ENCODE measurements around the gene CACNA2D3. TPM values are rescaled to one million over a fixed set of nuclear protein-coding genes. Genes with fewer than 3 reads are reported as not detected.

CACNA2D3 gene
- total RNA-seq, 2 donors from 2014 or later, result not detected

DNA sequence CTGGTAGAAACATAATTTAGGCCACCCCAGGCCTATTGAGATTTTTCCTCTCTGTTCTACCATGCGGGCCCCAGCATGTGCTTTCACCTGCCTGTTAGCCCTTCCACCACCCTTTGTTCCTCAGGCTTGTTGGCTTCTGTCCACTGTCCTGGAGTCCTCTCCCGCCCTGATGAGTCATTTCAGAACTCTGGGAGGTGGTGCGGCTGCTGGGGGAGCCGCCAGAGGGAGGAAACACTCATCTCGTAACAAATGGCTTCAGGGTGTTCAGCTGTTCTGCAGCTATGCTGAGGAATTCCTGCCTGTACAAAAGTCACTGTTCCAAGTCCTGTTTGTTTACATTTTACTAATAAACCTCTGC is 769.2 kb downstream of the CACNA2D3 start:
- no peaks in the 10 kb centered on the region for H3K4me1 Mint-ChIP-seq
- no peaks in the 10 kb centered on the region for H3K27me3 Mint-ChIP-seq
- no peaks in the 10 kb centered on the region for H3K36me3 Mint-ChIP-seq (ENCODE audit: low read depth)
- H3K27ac Mint-ChIP-seq, result no peak overlapping the region
- H3K4me3 Mint-ChIP-seq, result no peak overlapping the region
- ATAC-seq (replicated peaks), result no peak
- no peaks in the 10 kb centered on the region for H3K9me3 Mint-ChIP-seq

DNA sequence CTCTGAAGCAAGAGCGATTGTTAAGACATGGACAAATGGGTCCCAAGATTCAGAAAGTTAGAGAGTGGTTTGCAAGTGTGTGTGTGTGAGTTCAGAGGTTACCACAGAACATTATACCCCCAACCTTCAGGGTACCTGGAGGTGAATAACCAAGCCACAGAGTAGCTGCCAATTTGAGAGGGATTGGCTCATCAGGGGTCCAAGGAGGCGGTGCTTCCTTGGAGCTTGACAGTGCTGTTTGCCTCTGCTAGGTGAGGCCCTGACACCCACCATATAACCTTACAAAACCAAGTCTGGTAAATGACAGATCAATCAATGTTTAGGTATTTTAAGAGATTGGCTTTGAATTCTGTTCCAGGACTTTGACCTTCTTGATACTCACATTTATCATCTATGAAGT is 769.8 kb downstream of the CACNA2D3 start:
- H3K27ac Mint-ChIP-seq, result no peak overlapping the region
- no peaks in the 10 kb centered on the region for H3K36me3 Mint-ChIP-seq (ENCODE audit: low read depth)
- H3K27me3 Mint-ChIP-seq, result no peaks in the 10 kb centered on the region
- ATAC-seq (replicated peaks), result no peak
- no peak overlapping the region for H3K4me3 Mint-ChIP-seq
- no peaks in the 10 kb centered on the region for H3K9me3 Mint-ChIP-seq
- no peaks in the 10 kb centered on the region for H3K4me1 Mint-ChIP-seq

DNA sequence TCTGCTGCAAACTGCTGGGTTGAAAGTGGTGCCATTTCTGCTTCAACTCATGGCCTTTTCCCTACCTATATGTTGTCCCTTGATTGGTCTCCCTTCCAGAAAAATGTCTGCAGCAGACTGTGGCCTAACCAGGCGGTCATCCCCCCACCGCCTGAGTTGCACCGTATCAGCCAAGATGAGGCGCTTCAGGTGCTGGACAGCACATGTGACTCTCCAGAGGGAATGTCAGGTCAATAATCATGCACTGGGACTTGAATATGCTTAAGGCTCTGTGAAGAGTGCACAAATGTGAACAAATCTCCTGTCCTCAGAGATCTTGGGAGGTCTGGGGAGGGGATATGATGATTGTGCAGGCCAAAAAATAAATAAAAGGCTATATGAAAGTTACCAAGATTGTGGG is 773.3 kb downstream of the CACNA2D3 start:
- no peak overlapping the region for H3K4me3 Mint-ChIP-seq
- no peaks in the 10 kb centered on the region for H3K27me3 Mint-ChIP-seq
- H3K27ac Mint-ChIP-seq, result no peak overlapping the region
- no peaks in the 10 kb centered on the region for H3K4me1 Mint-ChIP-seq
- no peak for ATAC-seq (replicated peaks)
- no peaks in the 10 kb centered on the region for H3K36me3 Mint-ChIP-seq (ENCODE audit: low read depth)
- H3K9me3 Mint-ChIP-seq, result no peaks in the 10 kb centered on the region

DNA sequence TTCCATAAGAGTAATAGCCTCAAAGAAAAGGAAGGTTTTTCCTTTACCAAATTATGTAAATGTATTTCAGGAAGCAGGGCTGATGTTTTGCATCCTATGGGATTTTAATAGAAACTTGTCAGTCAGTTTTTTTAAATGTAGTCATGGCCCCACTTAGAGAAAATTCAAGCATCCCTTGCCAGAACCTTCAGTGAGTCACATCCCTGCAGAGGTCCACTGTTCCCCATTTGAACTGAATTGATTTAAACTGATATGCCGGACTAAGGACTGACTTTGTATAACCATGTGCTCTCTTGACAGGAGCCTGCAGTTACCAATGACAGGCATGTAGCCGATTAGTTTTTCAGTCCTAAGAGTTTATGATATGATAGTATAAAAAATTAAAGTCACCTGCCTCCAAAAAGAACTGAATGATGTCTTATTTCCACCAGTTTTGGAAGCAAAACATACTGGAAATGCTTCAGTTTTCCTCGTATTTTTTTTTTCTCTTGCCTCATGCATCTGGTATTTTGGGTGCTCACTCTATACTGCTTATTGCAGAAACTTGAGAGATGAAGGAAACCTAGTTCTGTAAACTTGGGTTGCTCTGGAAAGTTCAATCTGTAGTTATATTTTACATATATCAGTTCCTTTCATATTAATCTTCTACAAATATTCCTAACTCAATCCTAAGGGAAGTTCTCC is 774.8 kb downstream of the CACNA2D3 start:
- no peaks in the 10 kb centered on the region for H3K4me1 Mint-ChIP-seq
- ATAC-seq (replicated peaks), result no peak
- no peak overlapping the region for H3K27ac Mint-ChIP-seq
- no peaks in the 10 kb centered on the region for H3K27me3 Mint-ChIP-seq
- H3K9me3 Mint-ChIP-seq, result no peaks in the 10 kb centered on the region
- H3K4me3 Mint-ChIP-seq, result no peak overlapping the region
- no peaks in the 10 kb centered on the region for H3K36me3 Mint-ChIP-seq (ENCODE audit: low read depth)

DNA sequence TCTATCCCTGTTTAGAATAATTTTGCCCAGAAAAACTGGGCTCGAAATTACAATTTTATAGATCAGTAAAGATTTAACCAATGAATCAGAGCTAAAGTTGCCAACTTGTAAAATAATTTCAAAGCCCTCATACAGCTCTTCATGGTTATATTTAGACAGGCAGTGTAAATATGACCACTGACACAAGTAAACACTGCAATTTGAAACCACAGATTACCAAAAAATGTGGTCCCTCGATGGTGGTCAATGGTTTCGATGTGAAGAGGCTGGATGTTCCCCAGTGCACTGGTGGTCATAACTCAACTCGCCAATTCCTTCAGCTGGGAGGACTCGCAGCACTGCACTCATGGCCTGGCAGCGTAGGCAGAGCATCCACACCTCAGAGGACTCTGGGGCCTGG is 776.9 kb downstream of the CACNA2D3 start:
- H3K27me3 Mint-ChIP-seq, result no peaks in the 10 kb centered on the region
- H3K27ac Mint-ChIP-seq, result no peak overlapping the region

DNA sequence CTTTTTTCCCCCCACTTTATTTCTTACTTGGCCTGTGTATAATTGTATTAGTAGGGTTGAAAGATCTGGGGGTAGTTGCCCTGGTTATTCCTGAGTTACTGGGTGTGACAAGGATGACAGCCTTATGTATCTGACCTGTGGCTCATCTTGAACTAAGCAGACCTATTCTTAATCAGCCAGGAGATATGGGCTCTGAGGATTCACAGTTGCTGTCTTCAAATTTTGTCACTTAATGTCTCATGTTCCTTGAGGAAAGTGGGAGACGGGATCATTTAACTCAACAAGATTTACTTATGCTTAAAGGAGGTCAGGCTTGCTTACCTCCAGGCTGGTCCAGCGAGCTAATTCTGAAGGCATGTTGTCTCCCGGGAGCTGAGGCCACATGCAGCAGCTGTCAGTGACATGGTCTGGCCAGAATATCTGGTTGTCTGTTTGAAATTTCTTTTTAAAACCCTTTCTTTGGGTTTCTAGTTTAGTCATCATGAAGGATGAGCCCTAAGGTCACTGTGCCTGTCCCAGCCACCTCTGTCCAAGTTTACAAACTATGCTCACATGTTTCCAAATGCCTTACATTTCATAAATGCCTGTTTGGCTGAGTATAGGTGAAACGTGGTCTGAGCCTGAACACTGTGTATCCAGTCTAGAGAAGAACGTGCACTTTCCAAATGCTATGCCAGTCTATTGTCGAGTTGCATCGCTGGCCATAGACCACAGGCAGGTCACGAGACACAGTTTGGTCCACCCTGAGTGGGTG is 778.7 kb downstream of the CACNA2D3 start:
- no peaks in the 10 kb centered on the region for H3K4me1 Mint-ChIP-seq
- H3K4me3 Mint-ChIP-seq, result no peak overlapping the region

More for the DNA sequence above, 776.9 kb downstream of the CACNA2D3 start:
- H3K36me3 Mint-ChIP-seq (ENCODE audit: low read depth), result no peaks in the 10 kb centered on the region
- H3K4me1 Mint-ChIP-seq, result no peaks in the 10 kb centered on the region
- no peaks in the 10 kb centered on the region for H3K9me3 Mint-ChIP-seq
- no peak for ATAC-seq (replicated peaks)
- no peak overlapping the region for H3K4me3 Mint-ChIP-seq

DNA sequence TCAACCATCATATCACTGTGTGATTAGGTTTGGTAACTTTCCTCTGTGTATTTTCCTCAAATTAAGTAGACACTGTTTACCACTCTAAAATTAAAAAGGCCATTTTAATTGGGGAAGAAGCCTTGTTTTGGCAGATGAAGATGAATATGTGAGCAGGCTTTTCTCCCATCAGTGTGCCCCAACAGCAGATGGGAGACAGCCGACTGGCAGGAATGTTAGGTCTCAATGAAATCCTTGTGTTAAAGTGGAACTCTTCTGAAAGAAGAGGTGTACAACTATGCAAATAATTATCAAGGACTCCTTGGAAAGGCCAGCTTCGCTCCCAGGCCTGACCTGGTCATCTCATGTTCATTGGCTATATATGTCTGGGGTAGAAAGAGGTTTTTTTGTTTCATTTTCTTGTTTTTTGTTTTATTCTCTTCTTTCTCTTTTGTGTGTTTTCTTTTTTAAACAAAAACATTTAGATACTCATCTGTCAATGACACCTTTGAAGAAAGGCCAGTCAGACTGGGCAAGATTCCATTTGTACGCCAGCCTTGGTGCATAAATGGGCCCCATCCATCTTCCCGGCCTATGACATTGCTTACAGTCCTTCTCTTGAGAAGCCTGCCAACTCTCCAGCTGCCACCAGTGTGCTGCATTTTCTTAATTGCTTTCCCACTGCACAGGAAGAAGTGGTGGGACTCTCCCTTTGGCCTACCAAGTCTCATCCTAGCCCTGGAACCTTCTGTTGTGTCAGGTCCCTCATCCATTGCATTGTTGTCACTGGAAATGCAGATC is 779.7 kb downstream of the CACNA2D3 start:
- Mint-ChIP-seq H3K36me3 (ENCODE audit: low read depth) (no peaks in the 10 kb centered on the region), H3K4me1 (no peaks in the 10 kb centered on the region), H3K4me3 (no peak overlapping the region), H3K9me3 (no peaks in the 10 kb centered on the region), H3K27ac (no peak overlapping the region), H3K27me3 (no peaks in the 10 kb centered on the region)
- no peak for ATAC-seq (replicated peaks)

More for the DNA sequence above, 778.7 kb downstream of the CACNA2D3 start:
- H3K36me3 Mint-ChIP-seq (ENCODE audit: low read depth), result no peaks in the 10 kb centered on the region
- H3K9me3 Mint-ChIP-seq, result no peaks in the 10 kb centered on the region
- H3K27me3 Mint-ChIP-seq, result no peaks in the 10 kb centered on the region
- H3K27ac Mint-ChIP-seq, result no peak overlapping the region
- no peak for ATAC-seq (replicated peaks)

DNA sequence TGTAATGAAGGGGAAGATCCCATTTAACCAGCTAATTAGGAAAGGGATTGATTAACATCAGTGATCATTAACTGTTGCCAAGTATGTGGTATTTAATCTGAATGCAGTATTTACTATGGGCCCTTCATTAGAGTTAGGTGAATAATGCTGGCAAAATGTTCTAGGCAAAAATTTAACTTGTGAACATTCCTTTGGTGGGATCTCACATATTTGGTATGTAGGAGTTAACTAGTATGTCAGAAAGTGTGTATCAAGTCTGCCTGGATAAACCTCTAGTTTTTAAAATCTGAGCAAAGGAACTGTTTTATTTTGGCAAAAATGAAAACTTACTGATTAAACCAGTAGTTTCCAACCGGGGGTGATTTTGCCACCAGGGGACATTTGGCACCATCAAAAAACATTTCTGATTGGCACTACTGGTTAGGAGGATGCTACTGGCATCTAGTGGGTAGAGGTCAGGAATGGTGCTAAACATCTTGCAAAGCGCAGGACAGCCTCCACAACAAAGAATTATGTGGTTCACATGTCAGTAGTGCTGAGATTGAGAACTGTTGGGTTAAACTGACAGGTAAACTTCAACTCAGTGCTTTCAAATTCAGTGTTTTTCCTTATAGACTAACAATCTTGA is 783.0 kb downstream of the CACNA2D3 start:
- Mint-ChIP-seq H3K9me3 (no peaks in the 10 kb centered on the region), H3K36me3 (ENCODE audit: low read depth) (no peaks in the 10 kb centered on the region), H3K4me3 (no peak overlapping the region), H3K4me1 (no peaks in the 10 kb centered on the region), H3K27ac (no peak overlapping the region), H3K27me3 (no peaks in the 10 kb centered on the region)
- ATAC-seq (replicated peaks), result no peak

DNA sequence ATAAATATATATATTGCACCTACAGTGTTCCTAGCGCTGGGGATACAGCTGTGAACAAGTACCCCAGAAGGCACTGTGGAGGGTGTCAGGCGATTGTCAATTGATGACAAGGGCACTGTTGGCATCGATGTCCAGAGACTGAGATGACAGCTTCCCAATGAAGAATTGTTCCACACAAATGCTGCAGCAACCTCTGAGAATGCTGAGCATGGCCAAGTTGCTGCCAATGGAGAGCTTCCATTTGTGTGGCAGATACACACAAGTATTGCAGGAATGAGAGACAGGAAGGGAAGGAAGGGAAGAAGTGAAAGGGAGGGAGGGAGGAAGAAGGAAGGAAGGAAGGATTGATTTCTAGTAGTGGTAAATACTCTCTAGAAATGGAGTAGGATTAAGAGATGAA is 783.6 kb downstream of the CACNA2D3 start:
- H3K4me3 Mint-ChIP-seq, result no peak overlapping the region
- no peaks in the 10 kb centered on the region for H3K9me3 Mint-ChIP-seq
- H3K36me3 Mint-ChIP-seq (ENCODE audit: low read depth), result no peaks in the 10 kb centered on the region
- no peak overlapping the region for H3K27ac Mint-ChIP-seq
- no peak for ATAC-seq (replicated peaks)
- no peaks in the 10 kb centered on the region for H3K4me1 Mint-ChIP-seq
- no peaks in the 10 kb centered on the region for H3K27me3 Mint-ChIP-seq

DNA sequence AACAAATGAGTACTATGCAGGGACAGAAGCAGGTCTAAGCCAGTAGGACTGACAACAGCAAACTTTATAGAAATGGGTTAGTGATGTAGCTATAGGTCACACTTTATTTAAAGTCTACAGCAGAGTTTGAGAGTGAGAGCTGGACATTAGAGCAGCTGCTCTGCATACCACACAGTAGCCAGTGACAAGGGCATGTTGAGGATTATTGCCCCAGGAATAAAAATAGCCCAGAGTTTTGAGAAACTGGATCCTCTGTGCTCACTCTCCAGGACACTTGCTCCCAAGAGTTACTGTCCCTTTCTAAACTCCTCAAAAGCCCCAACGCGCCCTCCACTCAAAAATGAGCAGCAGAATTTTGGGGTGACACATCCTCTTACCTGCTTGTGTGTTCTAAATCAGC is 784.4 kb downstream of the CACNA2D3 start:
- no peak for ATAC-seq (replicated peaks)
- H3K4me1 Mint-ChIP-seq, result no peaks in the 10 kb centered on the region

DNA sequence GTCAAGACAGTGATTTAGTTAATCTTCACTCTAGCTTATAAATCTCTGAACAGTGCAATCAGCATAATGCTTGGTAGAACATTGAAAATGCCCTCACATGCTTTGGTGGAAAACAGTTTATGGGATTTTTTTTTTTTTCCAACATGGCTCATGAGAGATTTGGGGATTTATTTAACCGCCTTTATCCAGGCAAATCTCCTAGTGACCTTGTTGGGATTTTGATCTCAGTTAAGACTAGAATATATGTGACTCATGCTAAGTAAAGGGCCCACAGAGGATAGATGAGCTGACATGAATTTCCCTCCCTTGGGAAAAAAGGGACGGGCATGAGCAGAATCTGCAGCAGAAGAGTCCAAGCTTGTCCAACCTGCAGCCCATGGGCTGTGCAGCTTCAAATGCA is 786.8 kb downstream of the CACNA2D3 start:
- H3K36me3 Mint-ChIP-seq (ENCODE audit: low read depth), result no peaks in the 10 kb centered on the region
- H3K27ac Mint-ChIP-seq, result no peak overlapping the region
- no peak overlapping the region for H3K4me3 Mint-ChIP-seq
- no peaks in the 10 kb centered on the region for H3K27me3 Mint-ChIP-seq
- ATAC-seq (replicated peaks), result no peak
- no peaks in the 10 kb centered on the region for H3K4me1 Mint-ChIP-seq
- H3K9me3 Mint-ChIP-seq, result peaks cover 7% of the 10 kb centered on the region

More for the DNA sequence above, 784.4 kb downstream of the CACNA2D3 start:
- Mint-ChIP-seq H3K9me3 (peaks cover 3% of the 10 kb centered on the region), H3K27ac (no peak overlapping the region), H3K36me3 (ENCODE audit: low read depth) (no peaks in the 10 kb centered on the region), H3K27me3 (no peaks in the 10 kb centered on the region), H3K4me3 (no peak overlapping the region)

DNA sequence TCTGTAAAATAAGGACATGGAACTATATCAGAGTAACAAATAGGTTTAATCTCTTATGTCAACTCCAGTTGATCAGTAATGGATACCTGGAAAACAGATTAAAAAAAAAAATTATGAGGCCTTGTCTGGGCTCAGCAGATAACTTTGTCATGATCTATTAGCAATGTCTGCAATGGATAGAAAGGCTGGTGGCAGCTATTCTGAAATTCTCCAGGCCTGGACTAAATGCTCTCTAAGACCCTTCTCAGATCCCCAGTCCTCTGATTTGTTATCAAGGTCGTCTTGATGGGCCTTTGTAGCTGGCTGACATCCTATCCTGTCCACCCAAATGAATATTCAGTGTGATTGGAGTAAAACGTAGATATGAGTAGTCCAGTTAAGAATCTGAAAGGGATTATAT is 791.8 kb downstream of the CACNA2D3 start:
- no peak overlapping the region for H3K4me3 Mint-ChIP-seq
- no peaks in the 10 kb centered on the region for H3K36me3 Mint-ChIP-seq (ENCODE audit: low read depth)
- H3K9me3 Mint-ChIP-seq, result peaks cover 7% of the 10 kb centered on the region
- H3K27ac Mint-ChIP-seq, result no peak overlapping the region
- no peaks in the 10 kb centered on the region for H3K27me3 Mint-ChIP-seq
- no peak for ATAC-seq (replicated peaks)
- H3K4me1 Mint-ChIP-seq, result no peaks in the 10 kb centered on the region

DNA sequence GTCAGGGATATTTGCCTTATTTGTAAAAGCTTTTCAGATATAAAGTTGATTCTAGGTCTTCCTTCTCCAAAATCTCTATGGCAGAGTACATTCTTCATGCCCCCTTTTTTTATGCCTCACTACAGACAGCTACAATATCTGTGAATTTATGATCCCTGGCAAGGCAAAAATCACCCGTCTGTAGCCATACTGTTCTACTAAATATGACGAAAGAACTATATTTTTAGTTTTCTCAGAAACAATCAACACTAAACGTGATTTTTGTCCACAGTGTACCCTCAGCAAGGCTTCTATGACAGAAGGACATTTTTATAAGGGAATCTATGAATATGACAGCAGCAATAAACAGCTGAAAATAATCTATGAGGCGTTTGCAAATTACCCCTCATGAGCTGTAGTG is 792.8 kb downstream of the CACNA2D3 start:
- Mint-ChIP-seq H3K27ac (no peak overlapping the region), H3K27me3 (no peaks in the 10 kb centered on the region), H3K36me3 (ENCODE audit: low read depth) (no peaks in the 10 kb centered on the region), H3K9me3 (peaks cover 7% of the 10 kb centered on the region), H3K4me1 (no peaks in the 10 kb centered on the region), H3K4me3 (no peak overlapping the region)
- ATAC-seq (replicated peaks), result no peak

DNA sequence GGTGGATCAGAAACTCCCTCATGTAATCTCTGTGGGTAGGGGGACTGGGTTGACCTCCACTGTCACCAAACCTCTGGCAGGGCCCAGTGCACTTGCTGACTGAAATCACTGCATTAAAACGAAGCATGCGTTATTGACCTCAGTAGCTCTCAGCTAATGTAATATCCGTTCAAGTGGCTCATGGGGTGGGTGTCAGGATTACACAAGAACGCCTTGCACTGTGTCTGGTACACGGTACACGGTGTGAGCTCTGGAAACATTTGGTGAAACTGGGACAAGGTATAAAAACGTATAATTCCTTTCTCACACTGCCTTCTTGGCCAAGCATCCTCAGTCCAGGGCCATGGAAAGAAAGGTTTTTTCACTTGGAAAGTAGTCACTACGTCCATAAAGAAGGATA is 793.6 kb downstream of the CACNA2D3 start:
- H3K9me3 Mint-ChIP-seq, result peaks cover 7% of the 10 kb centered on the region
- H3K4me3 Mint-ChIP-seq, result no peak overlapping the region
- H3K36me3 Mint-ChIP-seq (ENCODE audit: low read depth), result no peaks in the 10 kb centered on the region
- H3K4me1 Mint-ChIP-seq, result no peaks in the 10 kb centered on the region
- ATAC-seq (replicated peaks), result no peak
- no peaks in the 10 kb centered on the region for H3K27me3 Mint-ChIP-seq
- H3K27ac Mint-ChIP-seq, result no peak overlapping the region

Measured in activated T-helper 17 cell treated with anti-CD3 and anti-CD28 coated beads, Interleukin-2, amount 50 U/mL, for 72 hours (primary cell).